Activated CD8-positive, alpha-beta memory T cell treated with anti-CD3 and anti-CD28 coated beads for 4 hours (primary cell): ENCODE measurements around the gene GPR39.

Source experiments
- DNase-seq, 2 donors: peaks; one replicate each; pipeline ENCODE4 v3.0.0-alpha.2; 2020; ENCODE audit warnings: low read depth in 2 of 2

The GPR39 gene

DNA sequence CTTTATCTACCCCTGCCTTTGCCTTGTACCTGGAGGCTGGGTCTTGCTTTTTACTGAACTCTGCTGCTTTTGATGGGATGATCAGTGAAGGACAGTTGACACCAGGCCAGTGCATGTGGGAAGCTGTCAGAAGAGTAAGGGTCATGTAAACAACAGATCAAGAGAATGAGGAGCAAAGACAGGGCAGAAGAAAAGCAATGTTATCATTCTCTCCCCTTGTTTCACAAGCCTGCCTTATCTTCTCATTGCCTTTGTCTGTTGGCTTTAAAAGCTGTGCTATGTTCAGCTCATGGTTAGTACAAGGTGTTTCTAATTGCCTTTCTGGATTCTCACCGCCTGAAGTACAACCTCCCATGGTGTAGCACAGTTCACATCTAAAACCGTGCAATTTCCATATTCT is 225.8 kb downstream of the GPR39 start:
- no peak for DNase-seq

DNA sequence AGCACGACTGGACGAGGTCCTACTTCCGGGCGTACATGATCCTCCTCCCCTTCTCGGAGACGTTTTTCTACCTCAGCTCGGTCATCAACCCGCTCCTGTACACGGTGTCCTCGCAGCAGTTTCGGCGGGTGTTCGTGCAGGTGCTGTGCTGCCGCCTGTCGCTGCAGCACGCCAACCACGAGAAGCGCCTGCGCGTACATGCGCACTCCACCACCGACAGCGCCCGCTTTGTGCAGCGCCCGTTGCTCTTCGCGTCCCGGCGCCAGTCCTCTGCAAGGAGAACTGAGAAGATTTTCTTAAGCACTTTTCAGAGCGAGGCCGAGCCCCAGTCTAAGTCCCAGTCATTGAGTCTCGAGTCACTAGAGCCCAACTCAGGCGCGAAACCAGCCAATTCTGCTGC is 228.6 kb downstream of the GPR39 start:
- DNase-seq: no peak

DNA sequence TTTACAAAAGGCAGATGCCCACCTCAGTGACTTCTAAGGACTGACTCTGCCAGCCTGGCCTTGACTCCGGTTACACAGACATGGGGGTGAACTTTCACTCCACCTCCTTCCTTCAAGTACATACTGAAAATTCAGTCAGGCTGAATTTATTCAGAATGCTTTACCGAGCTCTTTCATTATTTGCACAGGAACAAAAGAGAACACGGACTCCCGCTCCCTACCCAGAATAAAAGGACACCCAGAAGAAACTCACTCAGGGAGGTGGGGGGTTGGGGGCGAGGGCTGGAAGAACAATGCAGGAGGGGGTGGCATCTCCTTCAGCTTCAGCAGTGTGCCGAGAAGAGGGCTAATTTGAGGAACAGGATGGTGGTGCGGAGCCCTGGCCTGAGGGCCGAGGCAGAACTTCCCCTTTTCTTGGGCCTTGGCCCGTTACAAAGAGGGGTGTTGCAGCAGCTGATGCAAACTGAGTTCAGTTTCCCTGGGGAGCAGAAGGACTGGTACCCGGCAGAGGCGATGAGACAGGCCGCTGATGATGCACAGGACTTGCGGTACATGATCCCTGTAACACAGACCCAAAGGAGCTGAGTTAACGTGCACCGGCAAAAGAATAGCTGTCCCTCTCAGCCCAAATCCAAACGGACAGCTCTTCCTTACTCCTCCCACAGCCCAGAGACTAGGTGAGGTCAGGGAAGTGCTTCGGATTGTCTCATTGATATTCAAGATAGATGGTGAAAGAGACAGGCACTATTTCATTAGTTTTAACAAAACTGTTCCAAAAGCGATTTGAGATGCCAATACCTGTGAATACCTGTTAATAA is 229.3 kb downstream of the GPR39 start:
- no peak for DNase-seq

DNA sequence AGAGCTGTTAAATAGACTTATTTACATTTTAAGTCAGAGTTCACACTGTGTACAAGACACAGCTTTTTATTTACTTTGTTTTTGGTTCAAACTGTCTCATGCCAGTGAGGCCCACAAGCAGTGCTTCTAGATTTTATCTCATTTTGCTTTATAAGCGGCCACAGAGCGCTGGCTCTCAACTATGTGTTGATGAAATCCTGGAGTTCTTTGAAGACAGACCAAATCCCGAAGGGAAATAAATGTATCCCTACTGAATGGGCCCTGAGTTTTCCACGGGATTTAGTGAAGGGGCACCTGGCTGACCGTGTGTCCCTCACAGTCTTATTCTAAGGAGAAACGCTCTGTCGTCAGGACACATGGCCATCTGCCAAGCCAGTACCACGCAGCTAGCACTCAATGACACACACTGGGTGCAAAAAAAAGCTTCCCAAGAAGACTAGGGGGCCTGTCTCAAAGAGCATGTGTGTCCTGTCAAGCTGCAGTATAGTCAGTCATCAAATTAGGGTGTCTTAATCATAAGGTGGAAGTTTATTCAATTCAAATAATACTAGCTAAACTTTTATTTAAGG is 230.0 kb downstream of the GPR39 start:
- no peak for DNase-seq

DNA sequence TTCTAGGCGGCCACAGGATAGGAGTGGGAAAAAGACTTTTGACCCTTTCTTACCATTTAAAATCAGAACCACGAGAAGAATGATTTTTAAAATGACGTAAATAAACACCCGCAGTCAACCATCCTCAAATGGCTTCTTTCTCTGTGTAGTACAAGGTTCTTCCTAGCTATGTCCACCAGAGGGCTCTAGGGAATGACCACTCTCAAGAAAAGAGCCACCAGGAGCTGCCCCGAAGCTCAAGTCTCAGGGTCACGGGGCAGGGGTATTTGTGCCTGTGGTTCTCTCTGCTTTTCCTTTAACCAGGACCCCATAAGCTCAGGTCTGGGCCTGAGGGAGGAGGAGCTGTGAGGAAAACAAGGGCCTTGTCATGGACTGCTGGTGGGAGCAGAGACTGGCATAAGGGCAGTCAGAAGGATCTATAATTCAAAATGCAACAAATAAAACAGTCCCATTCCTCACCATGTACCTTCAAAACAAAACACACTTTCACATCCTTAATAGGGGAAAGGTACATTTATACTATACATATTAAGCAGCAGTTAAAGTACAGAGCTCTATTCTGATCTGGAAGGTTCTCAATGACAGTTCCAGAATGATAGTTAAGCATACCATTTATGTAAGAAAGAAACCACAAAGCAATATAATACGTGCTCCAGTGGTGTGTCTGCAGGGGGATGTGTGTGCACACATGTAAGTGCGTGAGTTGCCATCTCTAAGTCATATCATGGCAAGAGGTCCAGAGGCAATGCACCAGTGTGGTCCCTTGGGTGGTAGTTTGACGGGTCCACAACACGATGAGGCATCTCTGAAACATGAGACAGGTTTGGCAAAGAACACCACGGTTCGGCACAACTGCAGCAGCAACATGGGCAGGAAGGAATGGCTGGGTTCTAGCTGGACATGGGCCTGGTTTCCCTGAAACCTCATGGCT is 234.8 kb downstream of the GPR39 start:
- DNase-seq: no peak

DNA sequence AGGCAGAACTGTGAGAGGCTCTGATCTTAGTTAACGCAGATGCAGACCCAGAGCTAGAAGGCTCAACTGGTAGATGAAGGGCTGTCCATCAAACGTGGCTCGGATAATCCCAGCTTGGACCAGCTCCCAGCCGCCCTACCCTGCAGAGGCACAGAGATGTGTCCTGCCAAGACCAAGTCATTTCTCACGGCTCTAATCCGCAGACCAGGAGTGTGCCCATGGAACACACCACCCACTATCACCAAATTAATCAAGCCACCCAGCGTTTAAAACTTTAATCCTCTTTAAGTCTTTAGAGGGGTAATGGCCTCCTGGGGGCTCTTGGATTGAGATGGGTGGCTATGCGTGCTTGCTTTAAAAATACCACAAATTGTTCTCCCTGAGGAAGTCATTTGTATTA is 235.9 kb downstream of the GPR39 start:
- DNase-seq: no peak

DNA sequence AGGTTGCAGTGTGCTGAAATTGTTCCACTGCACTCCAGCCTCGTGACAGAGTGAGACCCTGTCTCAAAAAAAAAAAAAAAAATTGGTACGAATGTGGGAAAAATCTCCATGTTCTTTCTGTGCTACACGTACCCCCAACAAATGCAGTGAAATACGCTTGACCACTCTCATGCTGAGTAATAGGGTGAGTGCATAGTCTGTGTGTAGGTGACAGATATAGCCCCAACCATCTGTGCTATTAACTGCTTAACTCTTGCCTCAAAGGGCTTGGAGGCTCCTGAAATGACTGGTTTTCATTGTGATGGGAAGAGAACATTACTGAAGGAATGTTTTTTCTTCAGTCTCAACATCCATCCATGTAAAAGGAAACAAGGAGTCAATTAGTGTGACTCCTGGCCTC is 237.7 kb downstream of the GPR39 start:
- DNase-seq: no peak

DNA sequence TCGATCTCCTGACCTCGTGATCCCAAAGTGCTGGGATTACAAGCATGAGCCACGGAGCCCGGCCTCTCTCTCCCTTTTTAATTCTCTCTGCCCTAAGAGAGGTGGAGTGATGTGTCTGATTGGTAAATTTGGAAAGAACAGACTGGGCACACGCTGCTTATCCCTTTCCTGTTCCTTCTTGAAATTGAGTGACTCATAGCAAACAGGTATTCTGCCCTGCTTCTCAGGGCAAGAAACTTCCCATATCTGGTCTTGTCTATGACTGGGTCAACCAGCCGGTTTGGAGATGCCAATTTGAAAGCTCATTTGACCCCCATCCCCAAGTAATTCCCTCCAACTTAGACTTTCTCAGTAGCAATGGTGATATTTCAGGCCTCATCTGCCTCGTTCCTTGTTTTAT is 238.4 kb downstream of the GPR39 start:
- no peak for DNase-seq

DNA sequence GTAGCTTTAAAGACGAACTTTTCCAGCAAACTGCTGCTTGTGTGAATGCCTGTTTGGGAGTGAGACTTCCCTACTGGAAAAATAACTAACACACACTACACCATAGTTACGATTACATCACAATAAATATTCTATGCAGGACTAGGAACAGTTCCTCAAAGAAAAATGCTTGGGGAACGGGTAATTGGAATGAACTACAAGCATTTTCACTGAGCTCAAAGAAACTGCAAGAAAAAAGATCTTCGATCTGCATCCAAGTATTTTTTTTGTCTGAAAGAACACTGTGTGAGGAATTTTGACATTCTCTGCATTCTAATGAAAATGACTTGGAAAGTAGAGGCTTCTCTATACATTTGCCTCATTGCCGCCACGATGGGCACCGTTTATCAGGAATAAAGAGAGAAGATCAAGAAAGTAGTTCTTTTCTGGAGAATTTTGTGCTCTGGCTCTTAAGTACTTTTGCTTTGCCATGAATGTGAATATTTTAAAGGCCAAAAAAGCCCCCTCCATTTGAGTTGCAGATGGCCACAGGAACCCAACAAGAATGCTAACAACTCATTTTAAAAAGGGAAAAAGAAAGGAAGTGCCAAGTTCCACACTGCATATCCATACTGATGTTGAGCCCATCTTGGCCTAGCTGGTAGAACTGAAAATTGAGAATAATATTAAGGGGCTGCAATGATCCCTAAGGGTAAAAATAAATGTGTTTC is 239.8 kb downstream of the GPR39 start:
- no peak for DNase-seq

DNA sequence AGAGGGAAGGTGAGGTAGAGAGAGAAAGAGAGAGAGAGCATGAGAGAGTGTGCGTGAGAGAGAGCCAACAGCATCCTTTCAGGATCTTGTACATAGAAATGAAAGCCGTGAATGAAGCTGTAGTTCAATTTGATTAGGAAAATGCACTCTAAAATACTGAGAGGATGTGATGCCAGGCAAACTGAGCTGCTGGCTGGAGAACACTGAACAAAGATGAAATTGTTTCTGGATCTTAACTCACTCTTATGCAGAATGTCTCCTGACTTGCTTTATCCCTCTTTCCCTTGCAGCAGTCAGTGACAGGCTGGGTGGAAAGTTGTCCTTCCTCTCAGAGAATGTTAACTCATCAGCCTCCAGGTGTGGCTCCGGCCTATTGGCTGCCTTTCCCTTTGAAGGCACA is 242.7 kb downstream of the GPR39 start:
- no peak for DNase-seq

DNA sequence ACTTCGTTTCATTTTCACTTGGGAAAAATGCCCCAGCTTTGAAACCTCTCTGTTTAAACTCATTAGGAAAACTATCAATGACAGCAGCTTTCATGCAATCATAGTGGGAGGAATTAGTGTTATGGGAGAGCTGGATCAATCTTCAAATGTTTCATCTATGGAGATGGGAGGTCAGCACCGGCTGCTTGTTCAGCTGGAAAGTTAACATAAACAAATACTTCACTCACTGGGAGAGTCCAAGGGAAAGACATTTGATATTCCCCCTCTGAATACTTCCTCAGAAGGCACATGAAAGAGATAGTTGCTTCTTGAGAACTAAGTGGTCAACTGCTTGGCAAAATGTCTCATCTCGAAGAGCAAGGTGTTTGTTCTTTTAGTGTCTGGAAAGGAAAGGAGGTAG is 246.1 kb downstream of the GPR39 start:
- no peak for DNase-seq

DNA sequence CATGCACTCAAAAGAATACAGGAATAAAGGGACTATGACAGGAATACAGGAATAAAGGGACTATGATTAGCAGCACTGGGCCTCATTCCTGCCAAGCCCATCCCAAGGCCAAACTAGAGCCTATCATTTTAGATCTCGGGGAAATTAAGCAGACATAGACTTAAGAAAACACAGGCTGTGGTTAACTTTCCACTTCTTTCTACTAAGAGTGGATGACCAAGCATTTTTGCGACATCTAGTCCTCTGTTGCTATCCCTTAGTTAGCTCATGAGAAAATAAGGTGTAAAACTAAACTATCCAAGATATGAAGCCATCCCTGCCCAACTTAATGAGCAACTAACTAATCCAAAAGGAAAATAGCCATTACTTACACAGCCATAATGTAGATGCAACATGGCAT is 247.5 kb downstream of the GPR39 start:
- DNase-seq: no peak

DNA sequence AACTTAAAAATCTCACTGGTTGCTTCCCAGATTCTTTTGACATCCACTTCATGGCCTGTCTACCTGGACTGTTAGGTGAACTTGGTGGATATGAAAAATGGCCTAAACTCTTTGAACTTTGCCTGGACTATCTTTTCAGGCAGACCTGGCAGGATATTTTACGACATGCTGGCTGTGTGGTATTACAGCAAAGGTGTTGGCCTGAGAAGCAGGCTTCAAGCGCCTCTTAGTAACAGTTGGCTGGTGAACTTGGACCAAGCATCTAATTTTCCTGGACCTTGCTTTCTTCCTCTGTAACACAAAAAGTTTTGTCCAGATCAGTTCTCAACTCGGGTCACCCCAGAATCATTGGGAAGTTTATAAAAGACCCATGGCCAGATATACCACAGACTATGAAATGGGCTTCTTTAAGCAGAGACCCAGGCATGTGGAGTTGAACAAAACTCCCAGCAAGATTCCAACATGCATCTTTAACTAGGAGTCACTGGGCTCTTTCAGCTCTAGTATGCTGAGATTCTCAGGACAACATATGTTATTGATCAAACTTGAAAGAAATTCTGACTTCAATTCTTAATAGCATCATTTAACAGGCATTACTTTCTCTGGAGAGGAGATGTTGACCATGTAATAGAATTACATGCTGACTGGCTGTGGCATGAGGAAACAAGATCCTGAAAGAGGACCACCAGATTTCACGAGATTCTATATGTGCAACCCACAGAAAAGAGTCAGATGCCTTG is 249.0 kb downstream of the GPR39 start:
- no peak for DNase-seq

DNA sequence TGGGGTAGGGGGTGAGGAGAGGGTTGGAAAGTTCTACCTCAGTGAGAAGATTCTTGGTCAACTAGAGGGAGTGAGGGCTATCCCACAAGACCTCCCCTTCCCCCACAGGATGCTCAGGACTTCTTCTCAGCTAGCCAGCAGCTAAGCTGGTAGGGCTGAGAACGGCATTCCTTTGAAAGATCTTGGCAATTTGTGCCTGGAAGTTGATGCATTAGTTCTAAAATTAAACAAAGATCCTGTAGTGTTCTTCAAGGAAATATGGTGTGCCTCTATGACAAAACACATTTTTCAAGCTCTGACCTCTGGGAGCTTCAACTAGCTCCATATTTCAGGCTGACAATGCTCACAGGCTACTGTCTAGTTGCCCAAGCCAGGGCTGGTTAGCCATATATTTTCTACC is 251.1 kb downstream of the GPR39 start:
- no peak for DNase-seq

DNA sequence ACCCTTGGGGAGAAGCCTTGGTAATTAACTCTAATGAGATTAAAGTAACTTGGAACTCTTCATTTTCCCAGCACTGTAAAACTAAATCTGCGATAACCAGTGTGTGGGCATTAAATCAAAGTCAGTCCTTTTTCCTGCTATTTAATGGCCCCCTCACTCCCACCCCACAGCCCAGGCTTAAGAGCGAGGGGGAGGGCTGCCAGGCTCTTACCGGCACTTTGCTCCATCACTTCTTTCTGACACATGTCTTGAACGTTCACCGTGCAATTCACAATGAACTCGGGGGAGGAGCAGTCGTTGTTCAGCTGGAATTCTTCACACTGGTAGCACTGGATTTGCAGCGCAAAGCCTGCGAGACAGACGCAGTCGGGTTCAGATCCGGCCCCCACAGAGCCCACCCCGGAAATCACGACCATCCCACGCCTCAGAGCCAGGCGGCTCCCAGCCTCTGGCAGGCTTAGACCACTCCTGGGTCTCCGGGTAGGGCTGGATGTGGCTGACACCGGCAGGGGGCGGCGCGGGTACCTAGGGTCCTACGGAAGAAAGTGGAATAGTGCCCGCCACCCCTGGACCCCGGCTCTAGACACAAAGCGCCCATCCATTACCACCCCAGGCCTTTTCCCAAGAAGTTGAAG is 251.7 kb downstream of the GPR39 start:
- no peak for DNase-seq

DNA sequence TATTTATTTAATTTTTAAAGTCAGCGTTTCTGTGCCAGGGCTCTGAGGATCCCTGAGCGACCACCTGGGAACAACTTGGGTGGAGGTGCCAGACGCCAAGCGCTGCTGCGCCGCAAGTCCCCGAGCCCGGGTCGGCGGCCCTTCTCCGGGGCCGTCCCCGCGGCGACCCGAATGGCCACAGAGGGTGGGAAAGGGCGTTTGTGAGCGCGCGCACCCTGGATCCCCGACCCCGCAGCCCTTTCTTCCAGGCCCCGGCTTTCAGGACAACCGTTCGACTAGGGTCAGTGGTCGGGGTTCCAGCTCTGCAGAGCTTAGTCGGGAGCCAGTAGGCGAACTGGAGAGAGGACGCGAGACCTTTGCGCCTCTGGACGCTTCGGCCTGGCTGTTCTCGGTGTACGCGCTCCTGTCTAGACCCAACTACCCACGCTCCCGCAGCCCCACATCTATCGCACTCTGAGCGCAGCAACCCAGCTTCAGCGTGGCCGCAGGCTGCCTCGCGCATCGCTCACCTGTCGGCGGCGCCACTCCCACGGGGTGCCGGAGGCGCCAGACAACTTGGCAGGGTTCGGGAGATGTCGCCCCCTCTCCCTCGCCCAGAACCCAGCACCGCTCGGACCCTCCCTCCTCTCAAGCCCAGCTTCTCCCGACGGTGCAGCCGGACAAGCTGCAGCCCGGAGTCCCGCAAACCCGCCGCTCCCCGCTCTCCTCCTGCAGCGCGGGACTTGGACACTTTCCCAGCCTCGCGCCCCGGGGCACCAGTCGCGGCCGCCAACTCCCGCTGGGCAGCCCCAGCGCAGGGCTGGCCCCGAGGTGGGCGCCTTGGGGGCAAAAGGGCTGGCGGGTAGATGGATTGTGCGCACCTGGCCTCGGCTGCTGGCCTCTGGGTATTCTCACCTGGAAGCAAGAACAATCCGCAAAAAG is 252.6 kb downstream of the GPR39 start:
- DNase-seq: no peak

DNA sequence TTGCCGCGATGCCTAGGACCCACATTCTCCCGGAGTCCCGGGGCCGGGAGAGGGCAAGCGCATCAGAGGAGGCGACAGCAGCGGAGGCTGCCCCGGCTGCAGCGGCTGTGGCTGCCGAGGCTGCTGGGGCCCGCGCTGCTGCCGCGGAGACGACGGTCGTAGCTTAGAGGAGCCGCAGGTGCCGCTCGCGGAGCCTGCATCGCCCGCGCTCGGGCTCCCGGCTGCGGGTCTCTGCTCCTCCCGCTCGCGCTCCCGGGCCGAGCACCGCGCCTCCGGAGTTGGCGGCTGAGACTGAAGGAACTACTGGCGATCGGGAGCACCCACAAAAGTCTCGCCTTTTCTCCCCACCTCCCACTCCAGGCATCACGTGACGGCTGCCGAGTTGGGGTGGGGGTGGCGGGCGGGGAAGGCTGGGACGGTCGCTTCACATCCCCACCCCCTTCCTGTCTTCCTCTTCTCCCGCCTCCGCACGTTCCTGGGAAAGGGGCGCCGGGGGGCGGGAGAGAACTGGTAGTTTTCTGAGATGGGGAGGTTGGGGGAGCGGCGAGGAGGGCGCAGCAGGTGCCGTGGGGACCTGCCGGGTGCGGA is 253.4 kb downstream of the GPR39 start, which contains the start of gene LYPD1:
TSS of gene LYPD1 (minus strand) at position 298 of the 588 bp plus-strand sequence. CDS start at position 25, 273 bp downstream.
- DNase-seq: no peak

DNA sequence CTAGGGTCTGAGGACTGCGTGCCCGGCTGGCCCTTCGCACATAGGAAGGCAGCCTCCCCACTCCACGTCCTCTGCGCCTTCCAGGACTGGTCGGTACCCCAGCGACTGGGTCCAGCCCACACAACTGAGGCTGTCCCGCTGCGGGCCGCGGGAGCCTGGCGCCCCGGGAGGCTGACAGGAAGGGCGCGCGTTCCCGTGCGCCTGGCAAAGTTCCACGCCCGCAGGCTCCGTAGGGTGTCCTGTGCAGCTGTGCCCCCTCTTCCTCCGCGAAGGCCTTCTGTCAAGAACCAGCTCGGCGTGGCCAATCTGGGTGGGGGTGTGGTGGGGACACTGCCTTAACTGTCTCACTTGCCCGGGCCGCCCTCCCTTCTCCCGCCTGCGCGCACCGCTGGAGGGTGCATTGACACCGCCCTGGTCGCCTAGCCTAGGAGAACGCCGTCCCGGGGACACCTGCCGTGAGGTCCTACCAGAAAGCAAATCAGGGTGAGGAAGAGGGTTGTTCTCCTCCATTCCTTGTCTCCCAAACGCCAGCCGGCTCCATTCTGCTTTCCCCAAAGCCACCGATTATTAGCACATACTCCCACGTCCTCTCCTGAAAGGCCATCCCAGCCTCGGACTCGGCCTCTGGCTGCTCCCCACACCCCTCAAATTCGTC is 254.0 kb downstream of the GPR39 start:
- DNase-seq: no peak
